ENCODE results near the gene TSHZ3. TPM values are rescaled to one million over a fixed set of nuclear protein-coding genes. Genes with fewer than 3 reads are reported as not detected.

TSHZ3 gene
- total RNA-seq, 1 experiment from 2014 or later = 14.8 TPM

GRCh38 chr19:31319465-31319864 is 29.8 kb downstream of the TSHZ3 start:
- POLR2A ChIA-PET (ENCODE audit: low non-redundant PET) = no interaction called here

GRCh38 chr19:31318790-31319425 is 30.3 kb downstream of the TSHZ3 start:
- Histone ChIP-seq H3K4me3 (ENCODE audit: low read depth, low read length, poor library complexity, severe bottlenecking) (no peak overlapping the region), H3K27ac (ENCODE audit: low read depth, low read length, poor library complexity, severe bottlenecking) (no peak overlapping the region), H3K4me1 (ENCODE audit: insufficient read depth, low read length, poor library complexity, severe bottlenecking) (peaks cover 28% of the 10 kb centered on the region), H3K36me3 (ENCODE audit: insufficient read depth, low read length, poor library complexity, severe bottlenecking) (no peaks in the 10 kb centered on the region), H3K9me3 (ENCODE audit: low read depth, low read length, poor library complexity, severe bottlenecking) (no peaks in the 10 kb centered on the region), H3K27me3 (replicated peaks; ENCODE audit: insufficient read depth, low read depth, low read length, poor library complexity) (no peaks in the 10 kb centered on the region)
- intact Hi-C loops (cut with micrococcal nuclease; ENCODE audit: unreplicated experiment) = no loop called here
- TF ChIP-seq, protein P1, sequence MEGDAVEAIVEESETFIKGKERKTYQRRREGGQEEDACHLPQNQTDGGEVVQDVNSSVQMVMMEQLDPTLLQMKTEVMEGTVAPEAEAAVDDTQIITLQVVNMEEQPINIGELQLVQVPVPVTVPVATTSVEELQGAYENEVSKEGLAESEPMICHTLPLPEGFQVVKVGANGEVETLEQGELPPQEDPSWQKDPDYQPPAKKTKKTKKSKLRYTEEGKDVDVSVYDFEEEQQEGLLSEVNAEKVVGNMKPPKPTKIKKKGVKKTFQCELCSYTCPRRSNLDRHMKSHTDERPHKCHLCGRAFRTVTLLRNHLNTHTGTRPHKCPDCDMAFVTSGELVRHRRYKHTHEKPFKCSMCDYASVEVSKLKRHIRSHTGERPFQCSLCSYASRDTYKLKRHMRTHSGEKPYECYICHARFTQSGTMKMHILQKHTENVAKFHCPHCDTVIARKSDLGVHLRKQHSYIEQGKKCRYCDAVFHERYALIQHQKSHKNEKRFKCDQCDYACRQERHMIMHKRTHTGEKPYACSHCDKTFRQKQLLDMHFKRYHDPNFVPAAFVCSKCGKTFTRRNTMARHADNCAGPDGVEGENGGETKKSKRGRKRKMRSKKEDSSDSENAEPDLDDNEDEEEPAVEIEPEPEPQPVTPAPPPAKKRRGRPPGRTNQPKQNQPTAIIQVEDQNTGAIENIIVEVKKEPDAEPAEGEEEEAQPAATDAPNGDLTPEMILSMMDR (conservative IDR thresholded peaks at IDR 0.05; ENCODE audit: low read depth, low read length) = no peak
- TF ChIP-seq EZH2 (IDR thresholded peaks at IDR 0.05; ENCODE audit: borderline replicate concordance, low read depth, low read length, poor library complexity, severe bottlenecking) = no peak
- ChIA-PET POLR2A (ENCODE audit: low non-redundant PET) (no interaction called here), CTCF (no interaction called here)
- DNase-seq (ENCODE audit: low spot score) = no peak
- BruUV-seq (replicated peaks) = no TSS peak

More at GRCh38 chr19:31319465-31319864, 29.8 kb downstream of the TSHZ3 start:
- H3K27ac ChIP-seq (ENCODE audit: low read depth, low read length, poor library complexity, severe bottlenecking) = no peak overlapping the region
- H3K9me3 ChIP-seq (ENCODE audit: low read depth, low read length, poor library complexity, severe bottlenecking) = no peaks in the 10 kb centered on the region
- CTCF ChIA-PET = no interaction called here
- DNase-seq (ENCODE audit: low spot score) = no peak
- no peaks in the 10 kb centered on the region for H3K36me3 ChIP-seq (ENCODE audit: insufficient read depth, low read length, poor library complexity, severe bottlenecking)
- intact Hi-C loops (cut with micrococcal nuclease; ENCODE audit: unreplicated experiment) = no loop called here
- no peak overlapping the region for H3K4me3 ChIP-seq (ENCODE audit: low read depth, low read length, poor library complexity, severe bottlenecking)
- H3K4me1 ChIP-seq (ENCODE audit: insufficient read depth, low read length, poor library complexity, severe bottlenecking) = peaks cover 28% of the 10 kb centered on the region
- no peak for TF ChIP-seq EZH2 (IDR thresholded peaks at IDR 0.05; ENCODE audit: borderline replicate concordance, low read depth, low read length, poor library complexity, severe bottlenecking)
- TF ChIP-seq, protein P1 (conservative IDR thresholded peaks at IDR 0.05; ENCODE audit: low read depth, low read length) = no peak
- no TSS peak for BruUV-seq (replicated peaks)
- no peaks in the 10 kb centered on the region for H3K27me3 ChIP-seq (replicated peaks; ENCODE audit: insufficient read depth, low read depth, low read length, poor library complexity)

DNA sequence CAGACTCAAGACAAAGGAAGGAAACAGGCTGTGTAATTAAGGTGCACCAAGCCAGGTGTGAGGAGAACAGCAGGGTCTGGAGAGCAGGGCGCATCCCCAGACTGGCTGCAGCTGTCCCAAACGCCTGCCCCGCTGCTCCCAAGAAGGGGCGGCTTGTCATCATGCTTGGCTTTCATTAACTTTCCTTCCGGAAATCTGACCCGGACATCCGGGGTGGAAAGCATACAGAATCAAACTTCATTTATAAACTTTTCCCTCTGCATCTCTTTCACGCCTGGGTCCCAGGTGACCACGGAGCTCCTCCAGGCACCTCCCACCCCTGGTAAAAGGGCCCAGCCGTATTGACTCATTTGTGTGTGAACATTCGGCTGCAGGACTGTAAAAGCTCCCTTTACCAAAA is 31.7 kb downstream of the TSHZ3 start:
- no peak for DNase-seq (ENCODE audit: low spot score)
- H3K4me3 ChIP-seq (ENCODE audit: low read depth, low read length, poor library complexity, severe bottlenecking) = no peak overlapping the region
- H3K27ac ChIP-seq (ENCODE audit: low read depth, low read length, poor library complexity, severe bottlenecking) = no peak overlapping the region
- POLR2A ChIA-PET (ENCODE audit: low non-redundant PET) = no interaction called here
- H3K36me3 ChIP-seq (ENCODE audit: insufficient read depth, low read length, poor library complexity, severe bottlenecking) = no peaks in the 10 kb centered on the region
- H3K27me3 ChIP-seq (replicated peaks; ENCODE audit: insufficient read depth, low read depth, low read length, poor library complexity) = no peaks in the 10 kb centered on the region
- no TSS peak for BruUV-seq (replicated peaks)
- H3K4me1 ChIP-seq (ENCODE audit: insufficient read depth, low read length, poor library complexity, severe bottlenecking) = peaks cover 28% of the 10 kb centered on the region
- CTCF ChIA-PET = no interaction called here
- TF ChIP-seq EZH2 (IDR thresholded peaks at IDR 0.05; ENCODE audit: borderline replicate concordance, low read depth, low read length, poor library complexity, severe bottlenecking) = no peak
- TF ChIP-seq, protein P1 (conservative IDR thresholded peaks at IDR 0.05; ENCODE audit: low read depth, low read length) = no peak
- no peaks in the 10 kb centered on the region for H3K9me3 ChIP-seq (ENCODE audit: low read depth, low read length, poor library complexity, severe bottlenecking)
- intact Hi-C loops (cut with micrococcal nuclease; ENCODE audit: unreplicated experiment) = no loop called here
